Peyer's patch (tissue), 4 donors: ENCODE measurements around the gene JPT1. TPM values are rescaled to one million over a fixed set of nuclear protein-coding genes. Genes with fewer than 3 reads are reported as not detected.

Source experiments
- DNase-seq, 3 donors: peaks; one replicate each; pipeline ENCODE4 v3.0.0-alpha.2; 2017 to 2019
- H3K27ac ChIP-seq, 4 donors: fragments of 200-600 bp; sonication (generic); one replicate each; pipeline ENCODE4 v1.5.1; 2016 to 2019
- H3K27me3 ChIP-seq, 2 donors: fragments of 200-600 bp; sonication (generic); one replicate each; pipeline ENCODE4 v1.5.1; 2019
- H3K36me3 ChIP-seq, 3 donors: fragments of 200-600 bp; sonication (generic); one replicate each; pipeline ENCODE4 v1.5.1; 2016 to 2019
- H3K4me1 ChIP-seq, 4 donors: fragments of 200-600 bp; sonication (generic); one replicate each; pipeline ENCODE4 v1.5.1; 2016 to 2019
- H3K4me3 ChIP-seq, 4 donors: fragments of 200-600 bp; sonication (generic); 1 replicate in 3 of 4; 2 replicates in 1 of 4; pipeline ENCODE4 v1.5.1; 2016 to 2019; ENCODE audit warnings: mild to moderate bottlenecking in 1 of 4
- H3K9me3 ChIP-seq, 4 donors: fragments of 200-600 bp; sonication (generic); one replicate each; pipeline ENCODE4 v1.5.1; 2016 to 2019; ENCODE audit warnings: mild to moderate bottlenecking in 1 of 4
- CTCF ChIP-seq, 6 experiments: fragments of 450-650 bp in 4 of 6; fragments of 200-600 bp in 2 of 6; sonication (generic) in 1 of 6; IDR thresholded peaks; one replicate each; pipeline ENCODE4 v1.5.1; 2017 to 2019; ENCODE audit warnings: antibody characterized with exemption in 6 of 6, mild to moderate bottlenecking in 3 of 6, moderate library complexity in 1 of 6
- POLR2A ChIP-seq, 2 donors: fragments of 450-650 bp; IDR thresholded peaks; one replicate each; pipeline ENCODE4 v1.5.1; 2017; ENCODE audit warnings: antibody characterized with exemption in 2 of 2, mild to moderate bottlenecking in 2 of 2, moderate library complexity in 2 of 2
- total RNA-seq, 4 donors: library from RNA; depleted of rRNA; stranded (reverse); fragments of >200 nt; gene quantifications; one replicate each; pipeline ENCODE4 v1.1.0, GENCODE V29; 2016

The JPT1 gene
- total RNA-seq, 4 donors from 2014 or later = 132 to 261 (median 202) TPM

DNA sequence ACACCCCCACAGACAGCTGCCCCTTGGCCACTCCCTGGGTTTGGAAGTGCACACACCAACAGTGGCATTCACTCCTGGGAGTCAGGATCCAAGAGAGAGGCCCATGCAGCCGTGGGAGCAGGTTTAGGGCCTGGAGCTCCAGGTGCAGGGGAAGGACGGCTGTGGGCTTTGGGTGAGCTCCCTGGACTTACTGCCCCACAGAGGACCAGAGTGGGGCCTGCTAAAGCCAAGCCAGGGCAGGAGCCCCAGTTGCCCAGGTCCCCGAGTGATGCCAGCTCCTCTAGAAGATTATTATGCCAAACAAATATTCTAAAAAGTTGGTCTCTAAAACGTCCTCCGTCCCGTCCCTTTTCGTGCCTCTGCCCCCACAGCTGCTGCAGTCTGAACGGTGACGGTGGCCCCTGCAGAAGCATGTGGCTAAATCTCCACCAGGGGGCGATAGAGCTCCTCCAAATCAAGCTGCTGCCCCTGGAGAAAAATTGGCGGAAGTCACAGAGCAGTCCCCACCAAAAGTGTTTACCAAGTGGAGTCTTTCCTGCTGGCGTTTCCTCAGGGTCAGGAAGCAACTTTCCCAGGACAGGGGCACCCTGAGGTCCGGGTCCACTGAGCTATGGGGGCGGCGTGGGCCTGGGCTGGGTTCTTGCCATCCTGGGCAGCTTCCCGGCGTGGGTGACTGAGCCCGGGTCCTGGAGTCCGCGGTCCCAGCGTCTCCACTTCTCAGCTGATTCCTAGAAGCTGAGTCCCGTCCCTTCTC lies 40.3 kb downstream of the JPT1 start:
- Histone ChIP-seq H3K4me1 (peaks cover 5 to 39% (median 10%) of the 10 kb centered on the region in 4 donors), H3K9me3 (no peaks in the 10 kb centered on the region), H3K4me3 (peak overlapping the region; percentile 39 to 64 (median 54)), H3K27ac (peak overlapping the region; percentile 85 to 88 (median 86)), H3K36me3 (no peaks in the 10 kb centered on the region), H3K27me3 (no peaks in the 10 kb centered on the region)
- TF ChIP-seq CTCF (IDR thresholded peaks at IDR 0.05) (peak; percentile 93 to 98 (median 96)), POLR2A (IDR thresholded peaks at IDR 0.05) (peak in 1 of 2 donors; percentile 28)
- DNase-seq = peak; percentile 88 to 97 (median 95)

GRCh38 chr17:75111777-75112335 lies 42.5 kb downstream of the JPT1 start:
- Histone ChIP-seq H3K9me3 (no peaks in the 10 kb centered on the region), H3K27ac (no peak overlapping the region), H3K4me3 (no peak overlapping the region)

GRCh38 chr17:75110234-75110937 lies 43.9 kb downstream of the JPT1 start:
- peak overlapping the region; percentile 69 to 87 (median 78) for H3K4me3 ChIP-seq
- peak overlapping the region; percentile 81 to 87 (median 84) for H3K27ac ChIP-seq
- no peaks in the 10 kb centered on the region for H3K36me3 ChIP-seq
- TF ChIP-seq CTCF (IDR thresholded peaks at IDR 0.05) = no peak
- TF ChIP-seq POLR2A (IDR thresholded peaks at IDR 0.05) = no peak
- DNase-seq = peak in 2 of 3 donors; percentile 37 to 71
- peaks cover 0 to 36% (median 10%) of the 10 kb centered on the region in 4 donors for H3K4me1 ChIP-seq
- no peaks in the 10 kb centered on the region for H3K9me3 ChIP-seq
- H3K27me3 ChIP-seq = no peaks in the 10 kb centered on the region

More at GRCh38 chr17:75111777-75112335, 42.5 kb downstream of the JPT1 start:
- no peaks in the 10 kb centered on the region for H3K27me3 ChIP-seq
- TF ChIP-seq CTCF (IDR thresholded peaks at IDR 0.05) = no peak
- TF ChIP-seq POLR2A (IDR thresholded peaks at IDR 0.05) = no peak
- DNase-seq = no peak
- H3K36me3 ChIP-seq = no peaks in the 10 kb centered on the region
- peaks cover 0 to 38% (median 10%) of the 10 kb centered on the region in 4 donors for H3K4me1 ChIP-seq

DNA sequence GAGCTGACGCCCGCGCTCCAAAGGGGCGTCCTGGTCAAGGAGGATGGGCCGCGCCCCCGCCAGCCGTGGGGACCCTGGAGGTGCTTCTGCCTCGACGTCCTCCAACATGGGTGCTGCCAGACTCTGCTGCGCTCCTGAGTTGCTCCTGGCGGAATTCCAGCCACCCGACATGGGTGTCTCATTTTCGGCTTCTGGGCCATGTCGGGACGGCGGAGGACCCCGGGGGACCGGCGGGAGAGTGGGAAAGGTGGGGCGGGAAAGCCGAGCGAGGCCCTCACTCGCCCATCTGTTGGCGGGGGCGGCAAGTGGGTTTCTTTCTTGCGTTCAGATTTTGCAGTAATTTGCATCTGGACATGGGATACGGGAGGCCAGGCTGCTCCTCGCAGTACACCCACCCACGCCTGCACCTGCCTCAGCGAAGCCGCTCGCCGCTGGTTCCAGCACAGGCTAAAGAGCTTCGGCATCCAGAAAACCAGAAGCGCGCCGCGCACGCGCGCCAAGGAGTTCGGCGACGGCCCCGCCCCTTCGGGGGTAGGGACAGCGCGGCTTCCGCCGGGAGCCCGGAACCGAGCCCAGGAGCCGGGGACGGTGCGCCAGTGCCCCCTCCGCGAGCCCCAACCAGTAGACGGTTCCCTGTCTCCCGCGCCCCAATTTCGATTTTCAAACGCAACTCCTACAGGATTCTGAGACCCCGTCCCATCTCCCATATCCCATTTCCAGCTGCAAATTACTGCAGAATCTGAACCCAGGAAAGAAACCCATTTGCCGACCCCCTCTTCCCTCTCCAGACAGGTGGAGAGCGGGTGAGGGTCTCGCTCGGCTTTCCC lies 44.7 kb downstream of the JPT1 start, which contains the start of gene ARMC7:
ARMC7 (plus strand) TSS at position 563 of the 827 bp plus-strand sequence. CDS start 320 bp downstream, outside the sequence.
- Histone ChIP-seq H3K27ac (peak within 1 kb of the TSS; percentile 81 to 87 (median 84)), H3K4me3 (peak within 1 kb of the TSS; percentile 69 to 87 (median 78)), H3K9me3 (no peaks in the 10 kb centered on the region), H3K27me3 (no peaks in the 10 kb centered on the region), H3K4me1 (peaks cover 0 to 28% (median 6%) of the 10 kb centered on the region in 4 donors), H3K36me3 (no peaks in the 10 kb centered on the region)
- DNase-seq = peak; percentile 85 to 96 (median 95)
- TF ChIP-seq CTCF (IDR thresholded peaks at IDR 0.05) (peak in 1 of 6 experiments; percentile 4), POLR2A (IDR thresholded peaks at IDR 0.05) (peak; percentile 85 to 88)

DNA sequence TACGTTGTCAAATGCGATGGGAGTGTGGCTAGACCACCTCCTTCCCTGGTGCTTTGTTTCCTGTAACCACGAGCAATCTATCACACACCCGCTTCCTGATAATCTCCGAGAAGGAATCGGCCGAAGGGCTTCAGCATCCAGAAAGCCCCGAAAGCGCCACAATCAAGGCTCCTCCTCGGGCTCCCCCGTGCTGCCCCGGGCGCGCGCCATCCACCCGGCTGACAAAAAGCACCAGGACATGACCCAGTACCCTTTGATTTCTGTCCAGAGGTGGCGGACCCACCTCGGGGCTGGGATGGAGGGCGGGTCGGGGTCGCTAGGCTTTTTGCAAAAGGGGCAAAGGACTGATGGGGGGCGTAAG lies 45.3 kb downstream of the JPT1 start:
- no peak for DNase-seq

More for the DNA sequence above, 45.3 kb downstream of the JPT1 start:
- H3K36me3 ChIP-seq = no peaks in the 10 kb centered on the region
- TF ChIP-seq CTCF (IDR thresholded peaks at IDR 0.05) (no peak), POLR2A (IDR thresholded peaks at IDR 0.05) (no peak)
- peaks cover 0 to 24% (median 5%) of the 10 kb centered on the region in 4 donors for H3K4me1 ChIP-seq
- no peaks in the 10 kb centered on the region for H3K27me3 ChIP-seq
- H3K9me3 ChIP-seq = no peaks in the 10 kb centered on the region
- peak overlapping the region; percentile 69 to 87 (median 78) for H3K4me3 ChIP-seq
- H3K27ac ChIP-seq = peak overlapping the region in 1 of 4 donors; percentile 87
